GM12872 (cell line): Measurements from ENCODE around the gene AGAP2.
A peak's percentile ranks its signal among the peaks of the same experiment; 100 is the strongest.

Source experiments
- TF ChIP-seq, protein P1 (sequence below): IDR thresholded peaks from 3 replicates; pipeline ENCODE4 v1.5.1; 2011; ENCODE audit warnings: low read depth, mild to moderate bottlenecking, low read length, moderate library complexity; ENCODE audit not compliant: insufficient read depth

AGAP2 gene

DNA sequence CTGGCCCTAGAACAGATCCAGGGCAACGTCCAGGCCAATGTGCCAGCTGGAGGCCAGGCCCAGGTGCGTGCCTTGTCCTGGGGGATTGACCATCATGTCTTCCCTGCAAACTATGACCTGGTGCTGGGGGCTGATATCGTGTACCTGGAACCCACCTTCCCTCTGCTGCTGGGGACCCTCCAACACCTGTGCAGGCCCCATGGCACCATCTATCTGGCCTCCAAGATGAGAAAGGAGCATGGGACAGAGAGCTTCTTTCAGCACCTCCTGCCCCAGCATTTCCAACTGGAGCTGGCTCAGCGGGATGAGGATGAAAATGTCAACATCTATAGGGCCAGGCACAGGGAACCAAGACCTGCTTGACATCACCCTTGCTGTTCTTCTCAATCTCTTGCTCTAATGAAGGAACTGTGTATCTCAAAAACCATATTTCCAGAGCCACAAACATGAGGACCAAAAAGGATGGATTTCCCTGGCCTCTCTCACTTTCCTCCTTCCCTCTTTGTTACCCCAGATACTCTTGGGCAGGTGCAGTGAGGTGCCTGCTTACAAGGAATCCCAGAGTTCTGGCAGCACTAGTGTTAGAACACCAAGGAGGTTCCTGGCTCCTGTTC is 41.8 kb upstream of the AGAP2 start:
- TF ChIP-seq, protein P1, sequence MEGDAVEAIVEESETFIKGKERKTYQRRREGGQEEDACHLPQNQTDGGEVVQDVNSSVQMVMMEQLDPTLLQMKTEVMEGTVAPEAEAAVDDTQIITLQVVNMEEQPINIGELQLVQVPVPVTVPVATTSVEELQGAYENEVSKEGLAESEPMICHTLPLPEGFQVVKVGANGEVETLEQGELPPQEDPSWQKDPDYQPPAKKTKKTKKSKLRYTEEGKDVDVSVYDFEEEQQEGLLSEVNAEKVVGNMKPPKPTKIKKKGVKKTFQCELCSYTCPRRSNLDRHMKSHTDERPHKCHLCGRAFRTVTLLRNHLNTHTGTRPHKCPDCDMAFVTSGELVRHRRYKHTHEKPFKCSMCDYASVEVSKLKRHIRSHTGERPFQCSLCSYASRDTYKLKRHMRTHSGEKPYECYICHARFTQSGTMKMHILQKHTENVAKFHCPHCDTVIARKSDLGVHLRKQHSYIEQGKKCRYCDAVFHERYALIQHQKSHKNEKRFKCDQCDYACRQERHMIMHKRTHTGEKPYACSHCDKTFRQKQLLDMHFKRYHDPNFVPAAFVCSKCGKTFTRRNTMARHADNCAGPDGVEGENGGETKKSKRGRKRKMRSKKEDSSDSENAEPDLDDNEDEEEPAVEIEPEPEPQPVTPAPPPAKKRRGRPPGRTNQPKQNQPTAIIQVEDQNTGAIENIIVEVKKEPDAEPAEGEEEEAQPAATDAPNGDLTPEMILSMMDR = no peak

DNA sequence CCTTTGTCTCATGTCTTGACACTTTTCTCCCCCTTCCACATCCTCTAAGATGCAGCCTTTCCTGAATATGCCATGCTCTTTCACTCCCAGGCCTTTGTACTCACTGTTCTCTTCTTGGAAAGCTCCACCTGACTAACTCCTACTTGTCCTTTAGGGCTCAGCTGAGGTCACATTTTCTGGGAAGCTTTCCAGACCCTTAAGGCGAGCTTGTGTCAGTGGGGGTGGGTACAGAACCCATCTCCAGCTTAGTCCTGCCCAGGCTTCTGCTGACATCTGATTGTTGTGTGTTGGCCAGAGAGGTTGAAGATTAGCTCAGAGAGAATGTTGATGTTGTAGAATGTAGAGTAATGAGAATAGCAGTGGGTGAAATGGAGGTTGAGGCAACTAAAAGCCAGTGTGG is 41.2 kb upstream of the AGAP2 start:
- TF ChIP-seq, protein P1 = no peak

DNA sequence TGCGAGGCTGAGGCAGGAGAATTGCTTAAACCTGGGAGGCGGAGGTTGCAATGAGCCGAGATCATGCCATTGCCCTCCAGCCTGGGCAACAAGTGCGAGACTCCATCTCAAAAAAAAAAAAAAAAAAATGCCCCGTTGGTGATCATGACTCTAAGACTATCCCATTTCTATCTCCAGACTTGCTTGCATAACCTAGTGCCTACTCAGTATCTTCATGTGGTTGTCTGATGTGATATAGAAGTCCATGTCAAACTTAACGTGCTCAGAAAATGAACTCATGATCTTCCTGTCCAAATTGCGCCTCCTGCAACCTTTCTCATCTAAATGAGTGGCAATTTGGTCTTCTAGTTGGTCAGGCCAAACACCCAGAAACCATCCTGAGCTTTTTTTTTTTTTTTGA is 39.4 kb upstream of the AGAP2 start:
- TF ChIP-seq, protein P1 = no peak

DNA sequence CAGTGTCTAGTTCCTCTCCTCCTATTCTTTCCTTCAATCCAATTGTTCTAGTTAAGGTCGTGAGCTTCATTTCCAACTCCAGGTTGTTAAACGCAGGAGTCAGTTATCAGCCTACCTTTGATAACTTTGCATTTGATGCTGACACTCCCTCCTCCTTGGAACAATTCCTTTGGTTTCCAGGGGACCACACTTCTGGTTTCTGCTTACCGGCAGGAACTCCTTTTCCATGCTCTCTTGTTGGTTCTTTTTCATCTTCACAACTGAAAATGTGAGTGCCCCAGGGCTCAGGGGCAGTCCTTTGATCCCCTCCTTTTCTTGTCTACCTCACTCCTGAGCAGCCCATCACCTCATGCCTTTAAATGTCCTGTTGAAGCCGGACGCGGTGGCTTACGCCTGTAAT is 38.8 kb upstream of the AGAP2 start:
- TF ChIP-seq, protein P1 = no peak

DNA sequence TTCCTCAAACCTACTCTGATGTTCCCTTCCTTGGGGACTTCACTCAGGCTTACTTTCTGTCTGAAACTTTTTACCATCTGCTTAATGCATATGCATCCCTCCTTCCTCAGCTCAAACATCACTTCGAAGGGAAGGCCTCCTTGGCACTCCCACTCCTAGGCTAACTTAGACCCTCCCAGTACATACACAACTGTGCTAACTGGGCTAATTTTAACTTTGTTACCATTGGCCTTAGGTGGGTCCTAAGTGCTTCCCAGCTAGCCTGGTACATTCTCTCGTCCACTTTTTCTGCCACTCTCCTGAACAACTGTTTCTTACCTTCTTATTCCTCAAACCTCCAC is 37.7 kb upstream of the AGAP2 start:
- TF ChIP-seq, protein P1 = no peak

DNA sequence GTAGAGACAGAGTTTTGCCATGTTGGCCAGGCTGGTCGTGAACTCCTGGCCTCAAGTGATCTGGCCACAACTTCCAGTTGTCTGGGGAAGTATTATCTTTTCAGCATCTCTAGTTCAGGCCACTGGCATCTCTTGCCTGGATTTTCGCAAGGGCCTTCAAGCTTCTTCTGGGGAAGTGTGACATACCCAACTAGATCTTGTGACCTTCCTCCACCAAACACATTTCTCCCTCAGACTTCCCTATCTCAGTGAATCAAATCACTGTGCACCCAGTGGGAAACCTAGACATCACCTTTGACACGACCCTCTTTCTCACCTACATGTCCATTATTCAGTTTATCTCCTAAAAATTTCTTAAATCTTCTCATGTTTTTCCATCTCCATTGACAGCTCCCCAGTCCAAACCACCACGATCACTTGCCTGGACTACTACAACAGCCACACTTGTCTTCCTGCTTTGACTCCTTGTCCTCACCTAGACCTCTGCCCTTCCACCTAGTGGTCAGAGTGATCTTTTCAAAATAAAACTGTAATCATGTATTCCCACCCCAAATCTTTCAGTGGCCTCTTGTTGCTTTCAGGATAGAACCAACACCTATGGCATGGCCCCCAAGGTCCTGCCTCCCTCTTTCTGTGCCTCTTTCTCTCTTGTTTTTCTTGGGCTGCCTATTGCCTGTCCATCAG is 37.2 kb upstream of the AGAP2 start:
- TF ChIP-seq, protein P1 = peak; percentile 33; the same call in 1 of the 3 replicates

DNA sequence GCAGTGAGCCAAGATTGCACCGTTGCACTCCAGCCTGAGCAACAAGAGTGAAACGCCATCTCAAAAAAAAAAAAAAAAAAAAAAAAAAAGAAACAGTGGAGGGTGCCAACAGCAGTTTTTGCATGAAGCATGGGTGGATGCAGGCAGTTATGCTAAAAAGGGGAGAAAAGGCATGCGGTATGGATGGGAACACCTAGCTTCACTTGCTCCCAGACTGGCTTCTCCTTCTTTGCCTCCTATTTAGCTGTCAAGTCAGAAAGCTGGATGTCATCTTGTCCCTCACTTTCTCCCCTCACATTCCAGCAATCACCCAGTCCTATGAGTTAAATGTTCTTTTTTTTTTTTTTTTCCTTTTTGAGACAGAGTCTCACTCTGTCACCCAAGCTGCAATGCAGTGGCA is 36.5 kb upstream of the AGAP2 start:
- TF ChIP-seq, protein P1 = no peak
